CD4-positive, alpha-beta T cell treated with Interleukin-21 for 1 hour (primary cell): ENCODE results near the gene KRTAP5-5.
"Not testable (repeated sequence)": the region's sequence is repeated elsewhere in the genome, so short reads cannot be mapped to it uniquely, and the experiment has no call there.

Experiments used
- DNase-seq: peaks from one replicate; pipeline ENCODE4 v3.0.0-alpha.2; 2020

KRTAP5-5 gene, protein sequence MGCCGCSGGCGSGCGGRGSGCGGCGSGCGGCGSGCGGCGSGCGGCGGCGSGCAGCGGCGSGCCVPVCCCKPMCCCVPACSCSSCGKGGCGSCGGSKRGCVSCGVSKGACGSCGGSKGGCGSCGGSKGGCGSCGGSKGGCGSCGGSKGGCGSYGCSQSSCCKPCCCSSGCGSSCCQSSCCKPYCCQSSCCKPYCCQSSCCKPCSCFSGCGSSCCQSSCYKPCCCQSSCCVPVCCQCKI

DNA sequence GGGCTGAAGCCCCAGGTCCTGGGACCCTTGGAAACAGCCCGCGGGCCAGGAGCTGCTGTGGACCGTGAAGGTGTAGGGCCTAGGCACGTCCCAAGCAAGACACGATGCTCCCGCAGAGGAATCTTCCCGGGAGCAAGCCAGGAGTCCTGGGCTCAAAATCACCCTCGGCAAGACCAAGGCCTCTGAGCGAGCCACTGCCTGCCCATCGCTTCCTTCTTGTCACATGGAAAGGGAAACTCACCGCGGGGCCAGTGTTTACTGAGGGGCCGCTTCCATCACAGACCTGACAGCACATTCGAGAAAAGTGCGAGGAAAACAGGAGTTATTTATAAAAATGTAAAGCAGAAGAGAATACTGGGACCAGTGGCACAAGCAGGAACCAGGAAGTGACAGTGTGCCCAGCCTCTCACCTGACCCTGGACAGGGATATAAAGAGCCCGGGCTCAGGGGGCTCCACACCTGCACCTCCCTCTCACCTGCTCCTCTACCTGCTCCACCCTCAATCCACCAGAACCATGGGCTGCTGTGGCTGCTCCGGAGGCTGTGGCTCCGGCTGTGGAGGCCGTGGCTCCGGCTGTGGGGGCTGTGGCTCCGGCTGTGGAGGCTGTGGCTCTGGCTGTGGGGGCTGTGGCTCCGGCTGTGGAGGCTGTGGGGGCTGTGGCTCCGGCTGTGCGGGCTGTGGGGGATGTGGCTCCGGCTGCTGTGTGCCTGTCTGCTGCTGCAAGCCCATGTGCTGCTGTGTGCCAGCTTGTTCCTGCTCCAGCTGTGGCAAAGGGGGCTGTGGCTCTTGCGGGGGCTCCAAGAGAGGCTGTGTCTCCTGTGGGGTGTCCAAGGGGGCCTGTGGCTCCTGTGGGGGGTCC is at the start of gene KRTAP5-5:
Gene KRTAP5-5, plus strand, starts transcription at position 450 of the 860 bp plus-strand sequence. Its CDS starts 66 bp downstream, at position 516.
- DNase-seq, result no peak

DNA sequence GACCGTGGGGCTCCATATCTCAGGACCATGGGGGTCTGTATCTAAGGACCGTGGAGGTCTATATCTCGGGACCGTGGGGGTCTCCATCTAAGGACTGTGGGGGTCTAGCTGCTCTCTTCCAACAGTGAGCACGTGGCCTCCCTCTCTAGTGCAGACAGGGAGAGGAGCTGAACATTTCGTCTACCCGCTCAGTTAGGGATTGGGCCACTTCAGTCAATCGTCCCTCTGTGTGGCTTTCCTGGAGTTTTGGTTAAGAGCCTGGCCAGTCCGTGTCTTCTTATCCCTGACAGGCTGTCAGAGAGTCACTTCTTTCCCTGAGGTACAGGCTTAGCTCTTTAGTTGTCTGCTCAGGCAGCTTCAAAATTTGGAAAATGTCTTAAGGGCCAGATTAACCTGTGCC is 47.6 kb upstream of the KRTAP5-5 start:
- no peak for DNase-seq

DNA sequence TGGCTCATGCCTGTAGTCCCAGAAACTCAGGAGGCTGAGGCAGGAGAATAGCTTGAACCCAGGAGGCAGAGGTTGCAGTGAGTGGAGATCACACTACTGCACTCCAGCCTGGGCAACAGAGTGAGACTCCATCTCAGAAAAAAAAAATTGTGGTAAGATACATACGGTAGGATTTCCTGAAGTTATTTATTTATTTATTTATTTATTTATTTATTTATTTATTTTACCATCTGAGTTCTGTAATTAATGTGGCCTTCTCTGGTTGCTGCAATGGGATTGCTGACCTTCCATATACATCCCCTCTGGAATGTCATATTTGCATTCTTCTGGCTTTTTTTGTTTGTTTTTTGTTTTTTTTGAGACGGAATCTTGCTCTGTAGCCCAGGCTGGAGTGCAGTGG is 46.7 kb upstream of the KRTAP5-5 start:
- not testable (repeated sequence) for DNase-seq

DNA sequence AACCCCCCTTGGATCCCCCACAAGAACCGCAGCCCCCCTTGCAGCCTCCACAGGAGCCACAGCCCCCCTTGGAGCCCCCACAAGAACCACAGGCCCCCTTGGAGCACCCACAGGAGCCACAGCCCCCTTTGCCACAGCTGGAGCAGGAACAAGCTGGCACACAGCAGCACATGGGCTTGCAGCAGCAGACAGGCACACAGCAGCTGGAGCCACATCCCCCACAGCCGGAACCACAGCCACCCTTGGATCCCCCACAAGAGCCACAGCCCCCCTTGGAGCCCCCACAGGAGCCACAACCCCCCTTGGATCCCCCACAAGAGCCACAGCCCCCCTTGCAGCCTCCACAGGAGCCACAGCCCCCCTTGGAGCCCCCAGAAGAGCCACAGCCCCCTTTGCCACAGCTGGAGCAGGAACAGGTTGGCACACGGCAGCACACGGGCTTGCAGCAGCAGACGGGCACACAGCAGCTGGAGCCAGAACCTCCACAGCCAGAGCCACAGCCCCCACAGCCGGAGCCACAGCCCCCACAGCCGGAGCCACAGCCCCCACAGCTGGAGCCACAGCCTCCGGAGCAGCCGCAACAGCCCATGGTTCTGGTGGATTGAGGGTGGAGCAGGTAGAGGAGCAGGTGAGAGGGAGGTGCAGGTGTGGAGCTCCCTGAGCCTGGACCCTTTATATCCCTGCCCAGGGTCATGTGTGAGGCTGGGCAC is 44.8 kb upstream of the KRTAP5-5 start, which contains the start of gene KRTAP5-1:
Gene KRTAP5-1, minus strand, starts transcription at position 623 of the 710 bp plus-strand sequence. Its CDS starts 34 bp downstream, at position 589.
- DNase-seq, result not testable (repeated sequence)

DNA sequence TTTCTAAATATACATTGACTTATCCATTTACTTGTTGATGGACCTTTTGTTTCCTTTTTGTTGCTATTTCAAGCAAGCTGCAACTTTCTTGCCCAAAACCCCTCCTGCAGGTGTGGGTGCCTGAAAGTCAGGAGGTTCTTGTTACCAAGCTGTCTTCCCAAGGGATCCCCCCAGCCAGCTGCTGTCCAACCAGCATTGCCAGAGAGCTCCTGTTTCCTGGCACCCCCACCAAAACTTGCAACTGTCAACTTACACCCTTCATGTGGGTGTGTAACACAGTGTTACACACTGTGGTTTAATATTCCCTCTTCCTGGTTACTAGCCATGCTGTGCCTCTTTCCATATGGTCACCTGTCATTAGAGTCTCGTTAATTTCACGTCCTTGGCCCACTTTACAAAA is 42.9 kb upstream of the KRTAP5-5 start:
- DNase-seq, result no peak

DNA sequence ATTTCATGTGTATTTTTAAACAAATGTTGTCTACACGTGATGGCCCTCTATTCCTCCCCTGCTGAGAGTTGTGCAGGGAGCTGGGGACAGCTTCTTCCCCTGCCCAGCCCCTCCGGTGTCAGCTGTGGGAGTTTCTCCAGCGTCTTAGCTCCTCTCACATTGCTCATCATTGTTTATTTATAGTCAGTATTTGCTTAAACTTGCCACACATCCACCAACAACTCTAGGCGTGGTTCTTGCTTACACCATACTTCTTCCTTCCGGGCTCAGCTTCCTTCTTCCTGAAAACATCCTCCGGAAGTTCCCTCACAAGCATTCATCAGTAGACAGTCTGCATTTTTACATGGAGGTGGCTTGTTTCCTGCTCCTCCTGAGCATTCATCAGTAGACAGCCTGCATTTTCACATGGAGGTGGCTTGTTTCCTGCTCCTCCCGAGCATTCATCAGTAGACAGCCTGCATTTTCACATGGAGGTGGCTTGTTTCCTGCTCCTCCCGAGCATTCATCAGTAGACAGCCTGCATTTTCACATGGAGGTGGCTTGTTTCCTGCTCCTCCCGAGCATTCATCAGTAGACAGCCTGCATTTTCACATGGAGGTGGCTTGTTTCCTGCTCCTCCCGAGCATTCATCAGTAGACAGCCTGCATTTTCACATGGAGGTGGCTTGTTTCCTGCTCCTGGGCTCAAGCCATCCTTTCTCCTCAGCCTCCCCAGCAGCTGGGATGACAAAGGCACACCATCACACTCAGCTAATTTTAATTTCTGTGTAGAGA is 40.2 kb upstream of the KRTAP5-5 start:
- DNase-seq, result peak; percentile 59

DNA sequence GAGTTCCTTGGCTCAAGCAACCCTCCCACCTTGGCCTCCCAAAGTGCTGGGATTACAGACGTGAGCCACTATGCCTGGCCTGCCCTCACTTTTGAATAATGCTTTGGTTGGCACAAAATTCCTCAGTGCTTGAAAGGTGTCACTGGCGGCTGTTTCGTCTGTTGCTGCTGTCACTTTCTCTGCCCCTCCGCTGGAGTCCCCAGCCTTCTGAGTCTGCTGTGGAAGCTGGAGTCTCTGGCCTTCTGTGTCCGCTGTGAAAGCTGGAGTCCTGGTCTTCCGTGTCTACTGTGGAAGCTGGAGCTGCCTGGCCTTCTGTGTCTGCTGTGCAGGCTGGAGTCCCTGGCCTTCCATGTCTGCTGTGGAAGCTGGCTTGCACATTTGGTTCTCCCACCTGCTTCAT is 39.6 kb upstream of the KRTAP5-5 start:
- DNase-seq, result no peak

DNA sequence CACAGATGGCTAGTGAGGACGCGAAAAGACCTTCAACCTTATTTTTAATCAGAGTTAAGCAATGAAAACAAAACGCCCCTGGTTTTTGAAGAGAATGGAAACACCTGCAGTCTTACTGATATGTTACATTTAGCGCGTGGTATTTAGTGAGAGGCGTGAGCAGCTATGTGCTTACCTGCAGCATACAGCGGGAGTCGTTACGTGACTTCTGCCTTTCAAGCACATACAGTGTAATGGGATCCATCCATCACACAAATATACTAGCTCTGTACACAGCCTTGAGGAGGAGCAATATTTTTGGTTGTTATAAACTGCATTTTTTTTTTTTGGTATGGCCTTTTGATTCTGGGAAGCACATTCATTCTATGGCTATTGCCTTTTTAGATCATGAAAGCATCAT is 36.9 kb upstream of the KRTAP5-5 start:
- no peak for DNase-seq

DNA sequence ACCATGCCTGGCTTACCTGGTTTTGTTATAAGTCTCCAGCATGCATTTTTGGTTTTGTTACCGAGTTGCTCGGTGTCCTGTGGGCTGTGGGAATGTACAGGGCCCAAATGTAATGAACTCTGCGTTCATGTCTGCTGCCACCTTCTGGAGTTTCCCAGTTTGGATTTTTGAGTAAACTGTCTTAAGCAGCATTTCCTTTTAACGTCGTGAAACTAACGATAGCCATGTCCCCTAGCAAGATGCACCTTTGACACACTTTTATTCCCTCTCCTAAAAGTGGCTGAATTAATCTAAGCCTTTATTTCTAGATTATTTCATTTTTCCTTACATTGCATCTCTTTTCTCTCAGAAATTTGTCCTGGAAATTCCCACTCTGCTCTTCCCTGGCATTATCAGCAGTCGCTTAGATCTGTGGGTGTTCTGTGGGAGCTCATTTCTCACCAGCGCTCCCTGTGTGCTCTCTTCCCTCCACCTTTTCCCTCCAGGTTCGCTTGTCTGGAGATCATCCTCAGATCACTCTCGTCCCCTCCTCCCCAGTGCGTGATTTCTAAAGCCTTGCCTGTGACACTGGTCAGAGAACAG is 33.5 kb upstream of the KRTAP5-5 start:
- DNase-seq, result not testable (repeated sequence)

DNA sequence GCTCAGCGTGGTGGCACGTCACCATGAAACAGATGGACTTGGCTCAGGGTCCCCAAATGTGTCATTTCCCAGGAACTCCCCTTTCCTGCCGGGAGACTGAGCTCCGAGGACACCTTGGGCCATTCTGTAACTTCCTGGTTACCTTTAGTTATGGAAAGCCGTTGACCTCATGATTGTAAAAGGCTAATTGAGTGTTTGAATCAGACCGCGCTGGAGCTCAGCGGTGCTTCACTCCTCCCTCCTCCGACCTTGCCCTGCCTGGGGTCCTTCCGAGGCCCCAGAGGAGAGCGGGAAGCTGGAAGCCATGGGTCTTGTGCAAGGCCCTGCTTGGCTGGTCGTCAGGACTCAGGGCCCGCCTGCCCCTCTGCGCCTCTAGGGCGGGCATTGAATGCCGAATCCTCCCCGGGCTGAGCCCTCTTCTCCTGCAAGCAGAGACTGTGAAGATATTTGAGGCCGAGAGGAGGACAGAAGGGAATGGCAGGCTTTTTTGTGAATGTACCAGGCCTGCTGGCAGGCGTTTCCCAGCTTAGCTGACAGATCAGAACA is 32.9 kb upstream of the KRTAP5-5 start:
- not testable (repeated sequence) for DNase-seq

DNA sequence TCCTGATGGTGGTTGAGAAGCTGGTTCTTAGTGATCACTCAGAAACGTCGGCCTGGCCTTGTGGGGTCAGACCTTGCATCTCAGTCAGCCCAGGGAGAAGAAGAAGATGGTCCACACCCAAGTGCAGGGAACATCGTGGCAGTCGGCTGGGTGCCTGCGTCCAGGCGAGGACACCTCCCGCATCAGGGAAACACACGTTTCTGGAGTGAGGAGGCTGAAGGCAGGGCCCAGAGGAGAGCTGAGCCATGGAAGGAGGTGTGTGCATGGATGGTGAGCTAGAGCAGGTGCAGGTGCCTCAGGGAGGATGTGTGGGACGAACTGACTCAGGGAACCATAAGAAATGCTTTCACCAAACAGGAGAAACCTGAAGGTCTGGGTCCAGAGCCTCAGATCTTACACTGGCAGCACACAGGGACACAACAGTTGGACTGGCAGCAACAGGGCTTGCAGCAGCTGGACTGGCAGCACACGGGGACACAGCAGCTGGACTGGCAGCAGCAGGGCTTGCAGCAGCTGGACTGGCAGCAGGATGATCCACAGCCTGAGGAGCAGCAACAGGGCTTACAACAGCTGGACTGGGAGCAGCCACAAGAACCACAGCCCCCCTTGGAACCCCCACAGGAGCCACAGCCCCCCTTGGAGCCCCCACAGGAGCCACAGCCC is 32.1 kb upstream of the KRTAP5-5 start:
- DNase-seq, result no peak

DNA sequence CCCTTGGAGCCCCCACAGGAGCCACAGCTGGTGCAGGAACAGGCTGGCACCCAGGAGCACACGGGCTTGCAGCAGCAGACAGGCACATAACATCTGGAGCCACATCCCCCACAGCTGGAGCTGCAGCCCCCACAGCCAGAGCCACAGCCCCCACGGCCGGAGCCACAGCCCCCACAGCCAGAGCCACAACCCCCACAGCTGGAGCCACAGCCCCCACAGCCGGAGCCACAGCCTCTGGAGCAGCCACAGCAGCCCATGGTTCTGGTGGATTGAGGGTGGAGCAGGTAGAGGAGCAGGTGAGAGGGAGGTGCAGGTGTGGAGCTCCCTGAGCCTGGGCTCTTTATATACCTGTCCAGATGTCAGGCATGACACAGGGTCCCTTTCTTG is 31.6 kb upstream of the KRTAP5-5 start, which contains the start of gene KRTAP5-2:
Gene KRTAP5-2, minus strand, starts transcription at position 301 of the 387 bp plus-strand sequence. Its CDS starts 44 bp downstream, at position 257.
- DNase-seq, result no peak

DNA sequence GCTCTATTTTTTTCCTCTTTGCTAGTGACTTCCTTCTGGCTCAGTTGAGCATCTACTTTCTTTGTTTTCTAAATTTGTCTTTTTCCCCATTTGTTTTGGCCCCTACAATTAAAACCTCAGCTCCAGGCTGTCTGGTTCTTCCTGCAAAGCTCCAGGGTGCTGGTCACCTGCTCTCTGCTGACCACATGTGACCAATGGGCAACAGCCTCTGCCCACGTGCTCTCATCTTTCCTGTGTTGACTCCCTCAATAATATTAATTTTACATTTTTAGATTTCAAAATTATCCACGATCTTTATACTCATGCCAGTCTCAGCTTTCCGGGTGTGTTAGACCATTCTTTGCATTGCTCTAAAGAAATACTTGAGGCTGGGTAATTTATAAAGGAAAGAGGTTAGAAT is 31.2 kb upstream of the KRTAP5-5 start:
- DNase-seq, result not testable (repeated sequence)

DNA sequence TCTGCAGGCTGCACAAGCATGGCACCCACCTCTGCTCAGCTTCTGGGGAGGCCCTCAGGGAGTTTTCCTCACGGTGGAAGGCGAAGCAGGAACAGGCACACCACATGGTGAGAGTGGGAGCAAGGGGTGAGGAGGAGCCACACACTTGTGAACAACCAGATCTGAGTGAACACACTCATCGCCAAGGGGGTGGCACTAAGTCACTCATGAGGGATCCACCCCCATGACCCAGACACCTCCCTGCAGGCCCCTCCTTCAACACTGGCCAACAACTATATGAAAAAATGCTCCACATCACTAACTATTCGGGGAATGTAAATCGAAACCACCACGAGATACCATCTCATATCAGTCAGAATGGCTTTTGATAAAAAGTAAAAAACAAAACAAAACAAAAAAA is 30.8 kb upstream of the KRTAP5-5 start:
- peak; percentile 38 for DNase-seq

DNA sequence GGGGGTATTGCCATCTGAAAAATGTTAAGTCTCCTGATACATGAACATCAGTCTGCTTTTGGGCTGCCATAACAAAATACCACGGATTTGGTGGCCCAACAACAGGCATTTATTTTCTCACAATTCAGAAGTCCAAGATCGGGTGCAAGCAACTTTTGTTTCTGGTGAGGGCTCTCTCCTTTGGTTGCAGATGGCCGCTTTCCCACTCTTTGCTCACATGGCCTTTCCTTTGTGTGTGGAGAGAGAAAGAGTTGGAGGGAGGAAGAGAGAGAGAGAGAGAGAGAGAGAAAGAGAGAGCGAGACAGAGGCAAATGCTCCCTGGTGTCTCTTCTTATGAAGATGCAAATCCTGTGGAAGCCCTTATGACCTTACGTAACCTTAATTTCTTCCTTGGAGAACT is 28.9 kb upstream of the KRTAP5-5 start:
- no peak for DNase-seq

DNA sequence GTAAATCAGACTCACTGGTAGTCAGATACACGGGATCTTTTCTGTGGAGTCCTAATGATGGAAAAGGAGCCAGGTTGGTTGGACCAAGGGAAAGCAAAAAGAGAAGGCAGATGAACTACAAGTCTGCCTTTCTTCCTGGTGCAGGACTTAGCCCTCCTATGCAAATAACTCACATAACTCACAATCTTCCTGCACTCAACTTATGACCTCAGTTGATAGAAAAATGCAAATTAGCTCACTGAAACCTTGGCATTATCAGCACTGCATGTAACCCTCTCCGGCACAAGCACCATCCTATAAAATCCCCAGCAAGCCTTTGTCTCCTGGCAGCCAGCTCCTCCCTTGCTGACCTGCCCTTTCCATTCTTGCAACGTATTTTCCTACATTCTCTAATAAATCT is 27.9 kb upstream of the KRTAP5-5 start:
- DNase-seq, result not testable (repeated sequence)

DNA sequence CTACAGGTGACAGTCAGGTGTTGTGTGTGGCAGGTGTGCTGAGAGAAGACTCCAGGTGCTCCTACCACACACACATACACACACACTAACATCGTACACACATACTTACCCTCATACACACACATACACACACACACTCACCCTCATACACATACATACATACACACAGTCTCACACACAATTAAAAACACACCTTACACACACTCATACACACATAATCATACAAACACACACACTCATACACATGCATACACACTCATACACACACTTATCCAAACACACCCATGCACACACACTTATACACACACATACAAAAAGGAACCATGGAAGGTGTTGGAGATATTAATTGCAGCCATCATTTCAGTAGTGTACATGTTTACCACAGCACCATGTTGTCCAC is 25.9 kb upstream of the KRTAP5-5 start:
- DNase-seq, result no peak

DNA sequence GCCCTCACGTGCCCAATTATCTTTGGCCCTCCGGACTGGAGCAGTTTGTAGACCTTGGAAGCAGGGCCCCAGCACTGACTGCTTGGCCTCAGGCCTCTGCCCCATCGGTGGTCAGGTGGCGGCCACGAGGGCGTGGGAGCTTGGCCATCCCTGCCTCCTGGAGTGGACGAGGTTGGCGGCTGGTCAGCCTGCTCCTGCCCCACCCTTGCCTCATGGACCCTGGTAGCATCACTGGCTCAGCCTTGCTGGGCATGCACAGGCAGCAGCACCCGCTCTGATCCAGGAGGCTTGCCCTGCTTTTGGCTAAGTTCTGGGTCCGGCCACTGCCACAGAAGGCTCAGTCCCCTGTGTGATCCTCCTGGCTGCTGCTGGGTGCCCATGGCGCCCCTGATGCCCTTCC is 25.4 kb upstream of the KRTAP5-5 start:
- DNase-seq, result no peak

DNA sequence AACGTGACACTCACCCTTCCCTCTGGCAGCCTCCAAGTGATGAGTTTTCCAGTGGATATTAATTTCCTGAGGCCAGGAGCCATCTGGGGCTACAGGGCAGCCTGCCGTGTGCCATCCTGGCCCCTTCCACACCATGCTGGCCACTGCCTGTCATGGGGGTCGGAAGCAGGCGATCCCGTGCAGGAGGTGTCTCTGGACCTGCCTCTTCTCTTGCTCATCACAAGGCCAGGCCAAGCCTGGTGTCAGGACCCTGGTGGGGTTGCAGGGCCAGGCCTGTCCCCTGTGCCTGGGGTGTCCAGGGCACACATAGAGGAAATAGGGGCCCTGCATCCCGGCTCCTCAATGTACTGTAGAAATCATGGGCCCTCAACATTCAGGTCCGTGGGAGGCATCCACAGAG is 24.9 kb upstream of the KRTAP5-5 start:
- DNase-seq, result no peak

DNA sequence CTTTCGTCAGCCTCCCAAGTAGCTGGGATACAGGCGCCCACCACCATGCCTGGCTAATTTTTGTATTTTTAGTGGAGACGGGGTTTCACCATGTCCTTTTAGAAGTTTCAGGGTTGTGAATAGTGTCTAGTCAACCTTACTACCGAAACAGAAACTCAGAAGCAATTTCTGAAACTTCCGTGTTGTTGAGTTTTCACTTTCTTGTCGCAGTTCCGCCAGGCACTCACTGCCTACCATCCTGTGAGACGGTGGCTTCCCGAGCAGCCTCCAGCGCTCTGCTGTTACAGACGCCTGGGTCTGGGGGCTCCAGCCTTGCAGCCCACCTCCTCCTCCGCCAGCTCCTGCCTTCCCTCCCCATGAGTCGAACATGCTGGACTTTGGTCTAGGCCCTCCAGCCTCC is 23.7 kb upstream of the KRTAP5-5 start:
- DNase-seq, result peak; percentile 44

DNA sequence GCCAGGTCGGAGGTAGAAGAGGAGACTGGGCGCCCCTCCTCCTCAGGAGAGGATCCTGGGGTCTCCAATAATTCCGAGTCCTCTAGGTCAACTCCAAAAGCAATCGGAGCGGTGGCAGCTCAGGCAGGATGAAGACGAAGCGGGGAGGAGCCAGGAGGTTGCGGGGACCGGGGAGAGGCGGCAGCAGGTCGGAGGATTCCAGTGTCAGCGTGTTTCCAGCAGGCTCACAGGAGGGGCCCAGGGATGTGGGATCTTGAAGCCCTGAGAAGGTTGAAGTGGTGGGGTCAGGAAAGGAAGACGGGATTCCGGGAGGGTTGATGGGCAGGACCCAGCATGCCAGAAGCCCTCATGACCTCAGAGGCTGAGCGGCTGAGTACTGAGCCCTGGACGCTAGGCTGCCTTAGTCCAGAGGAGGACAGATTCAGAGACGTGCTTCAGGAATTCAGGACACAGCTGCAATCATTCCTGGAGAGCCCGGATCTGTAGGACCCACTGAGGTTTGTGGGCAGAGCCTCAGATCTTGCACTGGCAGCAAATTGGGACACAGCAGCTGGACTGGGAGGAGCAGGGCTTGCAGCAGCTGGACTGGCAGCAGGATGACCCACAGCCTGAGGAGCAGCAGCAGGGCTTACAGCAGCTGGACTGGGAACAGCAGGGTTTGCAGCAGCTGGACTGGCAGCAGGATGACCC is 22.3 kb upstream of the KRTAP5-5 start:
- not testable (repeated sequence) for DNase-seq
